Vagina (tissue), 2 donors: ENCODE results near the gene NFIA.

ENCODE experiments used
- POLR2AphosphoS5 ChIP-seq, 2 donors: sonication (generic); formaldehyde crosslinking; IDR thresholded peaks; one replicate each; pipeline ENCODE4 v1.9.0; 2017; ENCODE audit warnings: antibody characterized with exemption in 2 of 2, mild to moderate bottlenecking in 2 of 2, low read depth in 1 of 2; ENCODE audit not compliant: insufficient read depth in 1 of 2
- TF ChIP-seq, protein P1 (sequence below), 3 experiments: fragments of 450-650 bp in 2 of 3; fragments of 200-600 bp in 1 of 3; sonication (generic) in 1 of 3; IDR thresholded peaks; one replicate each; pipeline ENCODE4 v1.5.1; 2017 to 2019; ENCODE audit warnings: antibody characterized with exemption in 3 of 3, mild to moderate bottlenecking in 2 of 3, moderate library complexity in 2 of 3

DNA sequence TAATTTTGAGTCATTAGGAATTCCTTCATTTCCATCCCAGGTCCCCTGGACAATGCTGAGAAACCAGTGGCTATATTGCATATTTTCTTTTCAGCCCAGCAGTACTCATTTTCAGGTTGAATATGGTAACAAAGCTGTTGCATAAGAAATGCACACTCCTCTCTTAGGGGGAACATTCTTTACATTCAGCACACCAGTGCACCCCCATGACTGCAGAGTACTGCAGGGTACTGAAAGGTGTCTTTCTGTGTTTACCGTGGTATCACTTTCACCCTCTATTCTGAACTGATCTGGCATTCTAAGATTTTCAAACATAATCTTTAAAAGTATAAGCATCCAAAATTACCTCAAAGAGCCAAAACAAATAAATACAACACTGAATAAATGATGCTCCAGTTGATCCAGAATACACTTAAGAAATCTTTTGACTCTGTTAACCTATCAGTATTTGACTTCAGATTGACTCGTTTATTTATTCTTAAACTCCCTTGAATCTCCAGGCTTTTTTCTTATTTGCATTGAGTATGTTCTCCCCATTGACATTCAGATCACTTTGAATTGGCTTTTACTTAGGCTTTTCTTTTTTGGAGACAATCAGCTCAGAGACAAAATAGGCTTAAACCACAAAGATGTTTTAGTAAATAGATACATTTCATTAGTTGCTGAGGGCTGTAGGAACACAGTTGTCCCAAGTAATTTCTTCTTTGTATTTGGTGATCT lies 213.6 kb downstream of the NFIA start:
- TF ChIP-seq, protein P1, sequence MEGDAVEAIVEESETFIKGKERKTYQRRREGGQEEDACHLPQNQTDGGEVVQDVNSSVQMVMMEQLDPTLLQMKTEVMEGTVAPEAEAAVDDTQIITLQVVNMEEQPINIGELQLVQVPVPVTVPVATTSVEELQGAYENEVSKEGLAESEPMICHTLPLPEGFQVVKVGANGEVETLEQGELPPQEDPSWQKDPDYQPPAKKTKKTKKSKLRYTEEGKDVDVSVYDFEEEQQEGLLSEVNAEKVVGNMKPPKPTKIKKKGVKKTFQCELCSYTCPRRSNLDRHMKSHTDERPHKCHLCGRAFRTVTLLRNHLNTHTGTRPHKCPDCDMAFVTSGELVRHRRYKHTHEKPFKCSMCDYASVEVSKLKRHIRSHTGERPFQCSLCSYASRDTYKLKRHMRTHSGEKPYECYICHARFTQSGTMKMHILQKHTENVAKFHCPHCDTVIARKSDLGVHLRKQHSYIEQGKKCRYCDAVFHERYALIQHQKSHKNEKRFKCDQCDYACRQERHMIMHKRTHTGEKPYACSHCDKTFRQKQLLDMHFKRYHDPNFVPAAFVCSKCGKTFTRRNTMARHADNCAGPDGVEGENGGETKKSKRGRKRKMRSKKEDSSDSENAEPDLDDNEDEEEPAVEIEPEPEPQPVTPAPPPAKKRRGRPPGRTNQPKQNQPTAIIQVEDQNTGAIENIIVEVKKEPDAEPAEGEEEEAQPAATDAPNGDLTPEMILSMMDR (IDR thresholded peaks at IDR 0.05): no peak
- no peak for TF ChIP-seq POLR2AphosphoS5 (IDR thresholded peaks at IDR 0.05; ENCODE audit: insufficient read depth in 1 of 2, low read depth in 1 of 2)
